Measurements from ENCODE around the gene RNU5B-1. TPM values are rescaled to one million over a fixed set of nuclear protein-coding genes. Genes with fewer than 3 reads are reported as not detected.

The RNU5B-1 gene
- total and polyA plus RNA-seq, 2 donors from 2014 or later, result 54.0 TPM; not detected in 1

GRCh38 chr15:65334586-65335231, 30.2 kb downstream of the RNU5B-1 start:
- Histone ChIP-seq H3K4me3 (ENCODE audit: low read length in 3 of 3) (no peak overlapping the region), H3K27ac (ENCODE audit: low read depth in 2 of 2, low read length in 2 of 2) (no peak overlapping the region), H3K9ac (ENCODE audit: low read length in 3 of 3) (no peak overlapping the region), H3K36me3 (ENCODE audit: control insufficient read depth in 2 of 3, insufficient read depth in 3 of 3, low read length in 3 of 3) (no peaks in the 10 kb centered on the region), H3K27me3 (ENCODE audit: control insufficient read depth, insufficient read depth, low read length) (no peaks in the 10 kb centered on the region), H3K4me1 (ENCODE audit: control insufficient read depth in 2 of 3, insufficient read depth in 2 of 3, low read depth in 1 of 3, low read length in 3 of 3) (peaks cover 0 to 1% (median 0%) of the 10 kb centered on the region in 3 donors), H3K9me3 (ENCODE audit: control insufficient read depth in 2 of 3, insufficient read depth in 1 of 3, low read length in 3 of 3) (no peaks in the 10 kb centered on the region)
- no peak for TF ChIP-seq CTCF (IDR thresholded peaks at IDR 0.05; ENCODE audit: borderline replicate concordance, extremely low read depth, insufficient read depth)
- intact Hi-C loops (cut with DNase I), result no loop called here
- no peak for FAIRE-seq
- DNase-seq, result peak in 4 of 5 donors; percentile 55 to 62 (median 58)

GRCh38 chr15:65335278-65336055, 31.0 kb downstream of the RNU5B-1 start:
- Histone ChIP-seq H3K4me3 (ENCODE audit: low read length in 3 of 3) (no peak overlapping the region), H3K36me3 (ENCODE audit: control insufficient read depth in 2 of 3, insufficient read depth in 3 of 3, low read length in 3 of 3) (no peaks in the 10 kb centered on the region), H3K9ac (ENCODE audit: low read length in 3 of 3) (no peak overlapping the region), H3K4me1 (ENCODE audit: control insufficient read depth in 2 of 3, insufficient read depth in 2 of 3, low read depth in 1 of 3, low read length in 3 of 3) (peaks cover 0 to 3% (median 0%) of the 10 kb centered on the region in 3 donors), H3K9me3 (ENCODE audit: control insufficient read depth in 2 of 3, insufficient read depth in 1 of 3, low read length in 3 of 3) (no peaks in the 10 kb centered on the region), H3K27ac (ENCODE audit: low read depth in 2 of 2, low read length in 2 of 2) (no peak overlapping the region), H3K27me3 (ENCODE audit: control insufficient read depth, insufficient read depth, low read length) (no peaks in the 10 kb centered on the region)
- no peak for TF ChIP-seq CTCF (IDR thresholded peaks at IDR 0.05; ENCODE audit: borderline replicate concordance, extremely low read depth, insufficient read depth)
- DNase-seq (peak in 1 of 5 donors; percentile 56), FAIRE-seq (no peak)
- intact Hi-C loops (cut with DNase I), result no loop called here

- no peak overlapping the region for H3K27ac ChIP-seq (ENCODE audit: low read depth in 2 of 2, low read length in 2 of 2)
- H3K4me3 ChIP-seq (ENCODE audit: low read length in 3 of 3), result no peak overlapping the region
- H3K9ac ChIP-seq (ENCODE audit: low read length in 3 of 3), result no peak overlapping the region
- H3K9me3 ChIP-seq (ENCODE audit: control insufficient read depth in 2 of 3, insufficient read depth in 1 of 3, low read length in 3 of 3), result no peaks in the 10 kb centered on the region
- peaks cover 0 to 3% (median 0%) of the 10 kb centered on the region in 3 donors for H3K4me1 ChIP-seq (ENCODE audit: control insufficient read depth in 2 of 3, insufficient read depth in 2 of 3, low read depth in 1 of 3, low read length in 3 of 3)
- no peak for TF ChIP-seq CTCF (IDR thresholded peaks at IDR 0.05; ENCODE audit: borderline replicate concordance, extremely low read depth, insufficient read depth)
- DNase-seq, result peak; percentile 50 to 77 (median 58)
- H3K27me3 ChIP-seq (ENCODE audit: control insufficient read depth, insufficient read depth, low read length), result no peaks in the 10 kb centered on the region
- H3K36me3 ChIP-seq (ENCODE audit: control insufficient read depth in 2 of 3, insufficient read depth in 3 of 3, low read length in 3 of 3), result no peaks in the 10 kb centered on the region
- no peak for FAIRE-seq
- intact Hi-C loops (cut with DNase I), result no loop called here
Measured at GRCh38 chr15:65336493-65337435, 32.3 kb downstream of the RNU5B-1 start.

Measured in kidney (tissue), 14 donors.